Testis (tissue), 2 donors: ENCODE results near the gene TRPM3.

Experiments
- POLR2A ChIP-seq: fragments of 450-650 bp; IDR thresholded peaks from one replicate; pipeline ENCODE4 v1.6.1; 2017; ENCODE audit warnings: antibody characterized with exemption, mild to moderate bottlenecking, moderate library complexity
- TF ChIP-seq, protein P1 (sequence below), 3 experiments: fragments of 450-650 bp in 2 of 3; fragments of 200-600 bp in 1 of 3; sonication (generic) in 1 of 3; IDR thresholded peaks; one replicate each; pipeline ENCODE4 v1.5.1; 2016 to 2019; ENCODE audit warnings: antibody characterized with exemption in 3 of 3, mild to moderate bottlenecking in 2 of 3, moderate library complexity in 1 of 3

DNA sequence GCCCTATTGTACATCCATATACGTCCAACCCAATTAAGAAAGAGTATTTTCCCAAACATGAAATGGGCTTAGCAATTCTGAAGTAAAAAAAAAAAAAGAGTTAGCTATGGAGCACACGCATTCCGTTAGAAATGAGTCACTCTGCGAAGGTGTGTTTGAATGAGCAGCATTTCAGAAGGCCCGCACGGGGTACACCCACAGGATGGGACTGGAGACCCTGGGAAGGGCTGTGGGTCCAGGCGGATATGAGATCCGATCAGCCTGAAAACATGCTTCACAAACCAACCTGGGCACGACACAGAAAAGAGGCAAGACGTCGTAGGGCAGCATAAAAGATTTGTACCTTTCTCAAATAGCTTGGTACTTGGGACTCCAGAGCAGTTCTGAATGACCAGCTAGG lies 533.0 kb downstream of the TRPM3 start:
- TF ChIP-seq, protein P1, sequence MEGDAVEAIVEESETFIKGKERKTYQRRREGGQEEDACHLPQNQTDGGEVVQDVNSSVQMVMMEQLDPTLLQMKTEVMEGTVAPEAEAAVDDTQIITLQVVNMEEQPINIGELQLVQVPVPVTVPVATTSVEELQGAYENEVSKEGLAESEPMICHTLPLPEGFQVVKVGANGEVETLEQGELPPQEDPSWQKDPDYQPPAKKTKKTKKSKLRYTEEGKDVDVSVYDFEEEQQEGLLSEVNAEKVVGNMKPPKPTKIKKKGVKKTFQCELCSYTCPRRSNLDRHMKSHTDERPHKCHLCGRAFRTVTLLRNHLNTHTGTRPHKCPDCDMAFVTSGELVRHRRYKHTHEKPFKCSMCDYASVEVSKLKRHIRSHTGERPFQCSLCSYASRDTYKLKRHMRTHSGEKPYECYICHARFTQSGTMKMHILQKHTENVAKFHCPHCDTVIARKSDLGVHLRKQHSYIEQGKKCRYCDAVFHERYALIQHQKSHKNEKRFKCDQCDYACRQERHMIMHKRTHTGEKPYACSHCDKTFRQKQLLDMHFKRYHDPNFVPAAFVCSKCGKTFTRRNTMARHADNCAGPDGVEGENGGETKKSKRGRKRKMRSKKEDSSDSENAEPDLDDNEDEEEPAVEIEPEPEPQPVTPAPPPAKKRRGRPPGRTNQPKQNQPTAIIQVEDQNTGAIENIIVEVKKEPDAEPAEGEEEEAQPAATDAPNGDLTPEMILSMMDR (IDR thresholded peaks at IDR 0.05): no peak
- no peak for TF ChIP-seq POLR2A
